Heart left ventricle (tissue), 16 donors: Measurements from ENCODE around the gene RAP1B. TPM values are rescaled to one million over a fixed set of nuclear protein-coding genes. Genes with fewer than 3 reads are reported as not detected.

Experiments
- ATAC-seq, 4 donors: fragments of 200-7000 bp; cut with Tn5 transposase; one replicate each; pipeline ENCODE4 v1.9.1; 2020 to 2022; ENCODE audit warnings: moderate library complexity in 4 of 4, mild to moderate bottlenecking in 3 of 4, moderate number of reproducible peaks in 1 of 4
- DNase-seq, 5 donors: peaks; one replicate each; pipeline ENCODE4 v3.0.0-alpha.2; 2020
- H3K27ac ChIP-seq, 12 donors: fragments of 200-600 bp; sonication (generic) in 4 of 12; one replicate each; pipeline versions ENCODE4 v1.5.0 to v1.8.0; 2016 to 2022; ENCODE audit warnings: mild to moderate bottlenecking in 2 of 12
- H3K27me3 ChIP-seq, 9 donors: fragments of 200-600 bp; sonication (generic) in 2 of 9; one replicate each; pipeline versions ENCODE4 v1.5.1 to v1.8.0; 2016 to 2022; ENCODE audit warnings: mild to moderate bottlenecking in 3 of 9
- H3K36me3 ChIP-seq, 9 donors: fragments of 200-600 bp; sonication (generic) in 2 of 9; one replicate each; pipeline versions ENCODE4 v1.5.0 to v1.8.0; 2018 to 2022; ENCODE audit warnings: mild to moderate bottlenecking in 2 of 9
- H3K4me1 ChIP-seq, 12 donors: fragments of 200-600 bp; sonication (generic) in 4 of 12; one replicate each; pipeline versions ENCODE4 v1.5.0 to v1.8.0; 2016 to 2022; ENCODE audit warnings: mild to moderate bottlenecking in 3 of 12
- H3K4me3 ChIP-seq, 12 donors: fragments of 200-600 bp; sonication (generic) in 4 of 12; one replicate each; pipeline versions ENCODE4 v1.5.0 to v1.8.0; 2017 to 2022; ENCODE audit warnings: mild to moderate bottlenecking in 9 of 12, moderate library complexity in 4 of 12
- H3K9me3 ChIP-seq, 12 donors: fragments of 200-600 bp; sonication (generic) in 4 of 12; one replicate each; pipeline versions ENCODE4 v1.5.0 to v1.8.0; 2016 to 2022; ENCODE audit warnings: mild to moderate bottlenecking in 1 of 12
- POLR2A ChIP-seq, 2 donors: fragments of 450-650 bp; IDR thresholded peaks; one replicate each; pipeline ENCODE4 v1.6.1; 2017; ENCODE audit warnings: antibody characterized with exemption in 2 of 2, mild to moderate bottlenecking in 2 of 2, moderate library complexity in 2 of 2
- WGBS, 4 donors: extraction: QIAGEN DNeasy Blood & Tissue Kit in 2 of 4; methylation state at CpG; one replicate each; pipeline versions ENCODE4 v1.1.5 to v1.1.7; 2013 to 2018; 5-methylcytosine and 5-hydroxymethylcytosine counted together
- intact Hi-C, 10 donors: fragments of 100-400 bp; cut with DNase I; formaldehyde crosslinking; loops; one replicate each; pipeline versions ENCODE4 v1.11.1 to v1.14.2; 2022
- polyA plus RNA-seq, 2 donors: library from polyadenylated mRNA; stranded (reverse); fragments of 200-250 nt; gene quantifications; one replicate each; pipeline ENCODE4 v1.2.3, GENCODE V29; 2013
- total RNA-seq, 9 donors: library from RNA; depleted of rRNA in 2 of 9; stranded (reverse); fragments of >200 nt in 2 of 9; fragmentation: NEBNext Ultra II Directional in 3 of 9; extraction: Animal tissue kit (Norgen Biotek cat#: 25700) in 3 of 9; gene quantifications; one replicate each; pipeline versions ENCODE4 v1.1.0 to v1.2.4, GENCODE V29; 2016 to 2023
- TF ChIP-seq, protein P1 (sequence below), 12 donors: fragments of 200-600 bp; sonication (generic) in 4 of 12; IDR thresholded peaks; one replicate each; pipeline versions ENCODE4 v1.5.0 to v1.8.0; 2018 to 2022; ENCODE audit warnings: antibody characterized with exemption in 12 of 12, mild to moderate bottlenecking in 5 of 12
- donor health status: ischemic (EF 13 %, LVEDD 7.1; RV severe dilation, severe dysfunction).
- donor health status: healthy with polysubstance abuse.
- donor health status: DM: no; HTN: yes; CAD: no.
- donor health status: DM: no; HTN: no; CAD: no.
- donor health status: ischemic (EF 25% LVEDD 6.9; RV normal size, moderate dysfunction).
- donor health status: ischemic (EF 25% LVEDD 5.7; RV mildly dilated, moderate dysfunction).
- donor health status: healthy.
- donor health status: DM: yes; HTN: yes; CAD: no.
- donor health status: ischemic (EF 35%, LVEDD 5.7; RV mildly dilated, moderate dysfunction).
- donor health status: nonischemic (EF 11% LVEDD 7.7; RV severe dilation, severe dysfunction).
- donor health status: DM: yes; HTN: yes; CAD: no.
- donor health status: PGD.
- donor health status: ischemic (EF 29% LVEDD 5.4; RV normal size, mild dysfunction).
- donor health status: nonischemic (EF 23%, LVEDD 6.1; RV moderate dilation, normal function).

RAP1B gene
- total and polyA plus RNA-seq, 11 donors: 25.3 to 113 (median 52.2) TPM

DNA sequence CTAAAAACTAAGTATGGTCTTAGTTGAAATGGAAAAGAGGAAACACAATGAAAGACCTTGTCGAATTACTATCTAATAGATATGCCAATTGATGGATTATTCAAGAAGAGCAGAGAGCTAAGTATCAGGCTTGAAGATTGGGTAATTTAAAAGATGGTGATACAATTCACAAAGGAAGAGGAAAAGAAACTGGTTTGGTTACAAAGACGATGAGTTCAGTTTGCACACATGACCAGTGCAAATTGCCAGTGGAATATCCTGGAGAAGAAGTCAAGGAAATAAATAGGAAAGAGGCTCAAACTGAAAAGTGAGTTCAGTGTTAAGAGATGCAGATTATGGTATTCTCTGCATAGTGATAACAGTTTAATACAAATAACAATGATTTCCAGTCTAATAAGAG, 2.5 kb upstream of the RAP1B start:
- intact Hi-C loops: loop anchor here in 3 of 10 donors (2.0 to 10.0 kb wide), 5 partner anchors 53 to 634 kb away; no protein-coding TSS in a partner anchor
- Histone ChIP-seq H3K4me3 (no peak overlapping the region), H3K27me3 (no peaks in the 10 kb centered on the region), H3K36me3 (peaks cover 0 to 1% (median 0%) of the 10 kb centered on the region in 9 donors), H3K27ac (no peak overlapping the region), H3K9me3 (no peaks in the 10 kb centered on the region), H3K4me1 (peaks cover 4 to 20% (median 11%) of the 10 kb centered on the region in 12 donors)
- ATAC-seq (no peak), DNase-seq (no peak)
- WGBS, 4 donors: 66 to 78% (median 71%) methylated on average over 2 of the region's 2 CpGs
- TF ChIP-seq POLR2A (IDR thresholded peaks at IDR 0.05): no peak
- TF ChIP-seq, protein P1, sequence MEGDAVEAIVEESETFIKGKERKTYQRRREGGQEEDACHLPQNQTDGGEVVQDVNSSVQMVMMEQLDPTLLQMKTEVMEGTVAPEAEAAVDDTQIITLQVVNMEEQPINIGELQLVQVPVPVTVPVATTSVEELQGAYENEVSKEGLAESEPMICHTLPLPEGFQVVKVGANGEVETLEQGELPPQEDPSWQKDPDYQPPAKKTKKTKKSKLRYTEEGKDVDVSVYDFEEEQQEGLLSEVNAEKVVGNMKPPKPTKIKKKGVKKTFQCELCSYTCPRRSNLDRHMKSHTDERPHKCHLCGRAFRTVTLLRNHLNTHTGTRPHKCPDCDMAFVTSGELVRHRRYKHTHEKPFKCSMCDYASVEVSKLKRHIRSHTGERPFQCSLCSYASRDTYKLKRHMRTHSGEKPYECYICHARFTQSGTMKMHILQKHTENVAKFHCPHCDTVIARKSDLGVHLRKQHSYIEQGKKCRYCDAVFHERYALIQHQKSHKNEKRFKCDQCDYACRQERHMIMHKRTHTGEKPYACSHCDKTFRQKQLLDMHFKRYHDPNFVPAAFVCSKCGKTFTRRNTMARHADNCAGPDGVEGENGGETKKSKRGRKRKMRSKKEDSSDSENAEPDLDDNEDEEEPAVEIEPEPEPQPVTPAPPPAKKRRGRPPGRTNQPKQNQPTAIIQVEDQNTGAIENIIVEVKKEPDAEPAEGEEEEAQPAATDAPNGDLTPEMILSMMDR (IDR thresholded peaks at IDR 0.05): no peak

DNA sequence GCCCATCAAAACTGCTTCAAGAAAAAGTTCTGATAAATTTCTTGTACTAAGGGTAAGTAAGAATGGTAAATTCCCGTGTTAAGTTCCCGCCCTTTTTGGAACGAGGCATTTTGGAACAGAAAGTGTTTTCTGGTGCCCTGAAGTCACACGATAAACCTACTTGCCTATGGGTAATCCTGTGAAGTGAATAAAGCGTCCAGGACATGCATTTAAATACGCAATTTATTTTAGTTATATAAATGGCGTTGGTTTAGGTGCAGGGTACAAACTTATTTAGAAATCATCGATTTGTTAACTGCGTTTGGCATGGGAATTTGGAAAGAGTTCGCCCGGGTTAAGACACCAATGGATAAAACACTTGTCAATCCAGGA, 715 bp upstream of the RAP1B start:
- DNase-seq: peak in 1 of 5 donors; percentile 21
- intact Hi-C loops: loop anchor here (1.0 to 10.0 kb wide), 18 partner anchors 55 to 632 kb away; partner anchors contain the start of gene NUP107 (in 6 of the 10)
- peak overlapping the region; percentile 28 to 91 (median 82) for H3K4me3 ChIP-seq
- ATAC-seq: no peak
- H3K9me3 ChIP-seq: no peaks in the 10 kb centered on the region
- no peak for TF ChIP-seq POLR2A (IDR thresholded peaks at IDR 0.05)
- TF ChIP-seq, protein P1 (IDR thresholded peaks at IDR 0.05): no peak
- peak overlapping the region; percentile 95 to 99 (median 96) for H3K27ac ChIP-seq
- WGBS, 4 donors: 2 to 6% (median 2%) methylated on average over 11 of the region's 11 CpGs
- no peaks in the 10 kb centered on the region for H3K27me3 ChIP-seq
- H3K4me1 ChIP-seq: peaks cover 5 to 38% (median 29%) of the 10 kb centered on the region in 12 donors
- peaks cover 0 to 5% (median 0%) of the 10 kb centered on the region in 9 donors for H3K36me3 ChIP-seq

DNA sequence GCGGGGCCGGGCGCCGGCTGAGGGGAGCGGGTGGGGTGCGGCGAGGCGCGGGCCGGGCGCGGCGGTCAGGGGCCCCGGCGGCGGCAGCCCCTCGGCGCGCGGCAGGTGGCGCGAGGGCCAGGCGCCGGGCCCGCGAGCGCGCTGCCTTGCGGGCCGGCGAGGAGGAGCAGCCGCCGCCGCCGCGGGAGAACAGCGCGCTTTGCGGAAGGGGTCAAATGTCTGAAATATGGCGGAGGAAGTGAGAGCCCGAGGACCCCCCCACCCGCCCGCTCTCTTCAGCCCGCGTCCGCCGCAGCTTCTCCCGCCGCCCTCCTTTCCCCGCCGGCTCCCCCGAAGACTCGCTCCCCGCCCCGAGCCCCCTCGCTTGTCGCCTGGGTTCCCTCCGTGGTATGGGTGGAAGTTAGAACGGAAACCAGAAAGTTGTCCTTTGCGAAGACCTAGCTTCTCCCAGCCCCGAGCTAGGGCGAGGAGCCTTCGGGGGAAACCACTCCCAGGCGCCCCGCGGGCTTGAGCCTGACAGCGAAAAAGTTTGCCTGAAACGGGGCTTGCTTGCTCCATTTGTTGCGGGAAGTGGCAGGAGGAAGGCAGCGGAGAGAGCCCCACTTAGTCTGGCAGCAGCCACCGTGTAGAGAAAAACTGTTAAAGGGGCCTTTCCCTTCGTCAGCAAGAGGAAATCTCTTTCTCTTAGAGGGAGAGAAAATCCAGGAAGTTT, 551 bp downstream of the RAP1B start:
- WGBS, 4 donors: 0 to 2% (median 1%) methylated on average over 45 to 72 of the region's 72 CpGs
- intact Hi-C loops: loop anchor here (1.0 to 10.0 kb wide), 12 partner anchors 64 to 389 kb away; partner anchors contain the start of gene NUP107 (in 6 of the 10)
- H3K4me3 ChIP-seq: peak overlapping the region; percentile 54 to 91 (median 82)
- DNase-seq (peak; percentile 69 to 78 (median 76)), ATAC-seq (peak; percentile 31 to 60 (median 44))
- H3K27ac ChIP-seq: peak overlapping the region; percentile 95 to 99 (median 96)
- H3K4me1 ChIP-seq: peaks cover 5 to 50% (median 41%) of the 10 kb centered on the region in 12 donors
- no peak for TF ChIP-seq POLR2A (IDR thresholded peaks at IDR 0.05)
- TF ChIP-seq, protein P1 (IDR thresholded peaks at IDR 0.05): peak in 1 of 12 donors; percentile 13
- H3K9me3 ChIP-seq: no peaks in the 10 kb centered on the region
- no peaks in the 10 kb centered on the region for H3K27me3 ChIP-seq
- peaks cover 0 to 5% (median 0%) of the 10 kb centered on the region in 9 donors for H3K36me3 ChIP-seq

DNA sequence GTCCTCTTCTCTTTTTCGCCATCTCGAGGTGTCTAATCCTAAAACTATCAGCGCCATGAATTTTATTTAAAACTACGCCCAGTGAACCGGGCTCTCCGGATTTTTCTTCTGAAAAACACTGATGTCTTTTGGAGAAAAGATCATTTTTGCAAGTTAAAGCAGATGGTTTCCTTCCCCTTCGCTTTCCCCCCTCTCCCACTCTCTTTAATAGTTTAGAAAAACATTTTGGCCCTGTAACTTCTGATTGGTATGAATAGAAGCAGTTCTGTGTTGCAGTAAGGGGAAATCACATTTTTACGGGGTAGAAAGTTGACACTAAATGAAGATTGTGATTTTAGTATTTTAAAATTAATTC, 1.1 kb downstream of the RAP1B start:
- intact Hi-C loops: loop anchor here (1.0 to 10.0 kb wide), 12 partner anchors 63 to 389 kb away; partner anchors contain the start of gene NUP107 (in 6 of the 10)
- 0 to 1% (median 1%) methylated on average over 8 of the region's 8 CpGs for WGBS, 4 donors
- no peak for TF ChIP-seq POLR2A (IDR thresholded peaks at IDR 0.05)
- TF ChIP-seq, protein P1 (IDR thresholded peaks at IDR 0.05): no peak
- Histone ChIP-seq H3K9me3 (no peaks in the 10 kb centered on the region), H3K4me3 (peak overlapping the region; percentile 54 to 91 (median 82)), H3K27ac (peak overlapping the region; percentile 95 to 99 (median 96)), H3K36me3 (peaks cover 0 to 5% (median 0%) of the 10 kb centered on the region in 9 donors), H3K4me1 (peaks cover 5 to 56% (median 46%) of the 10 kb centered on the region in 12 donors), H3K27me3 (no peaks in the 10 kb centered on the region)
- ATAC-seq: no peak
- no peak for DNase-seq
